GM20431 (cell line): ENCODE data around the gene SHROOM3.

Experiments
- in situ Hi-C: fragments of 300-500 bp; cut with MseI, MboI; formaldehyde crosslinking; loops from one replicate; pipeline ENCODE4 v1.15.0; 2020; ENCODE audit warnings: low sequenced_read_pairs; ENCODE audit not compliant: unreplicated experiment

The SHROOM3 gene

DNA sequence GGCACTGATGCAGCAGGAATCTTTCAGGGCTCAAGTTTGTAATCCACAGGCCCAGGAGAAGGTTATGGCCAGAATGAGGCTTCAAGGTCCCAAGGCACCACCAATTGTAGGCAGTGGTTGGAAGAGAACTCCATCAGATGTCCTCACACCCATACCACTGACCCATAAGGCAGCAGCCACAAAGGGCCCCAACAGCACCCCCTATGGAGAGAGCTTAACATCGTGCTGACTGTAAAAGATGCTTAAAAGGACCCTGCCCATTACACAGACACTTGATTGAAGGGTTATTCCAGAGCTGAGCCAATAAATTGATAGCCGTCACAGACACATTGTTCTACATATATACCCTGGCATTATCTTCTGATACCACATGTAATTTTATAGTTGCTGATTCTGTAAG lies 349.2 kb downstream of the SHROOM3 start:
- in situ Hi-C loops, result no loop called here

DNA sequence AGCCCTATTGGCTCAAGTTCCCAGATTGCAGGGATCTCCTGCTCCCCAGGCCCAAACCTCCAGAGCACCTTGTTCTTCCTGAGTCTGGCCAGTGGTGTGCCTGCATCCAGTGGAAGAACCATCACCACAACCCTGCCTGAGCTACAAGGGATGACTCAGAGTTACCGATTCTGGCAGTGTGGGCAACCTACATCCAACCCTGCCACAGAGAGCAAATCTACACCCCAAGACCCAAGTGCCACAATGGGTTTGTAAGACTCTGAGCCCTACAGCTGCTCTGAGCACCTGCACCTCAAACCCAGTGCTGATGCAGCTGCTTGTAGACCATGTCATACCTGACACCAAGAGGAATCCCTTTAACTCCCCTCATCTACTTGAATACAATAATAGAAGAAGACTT lies 352.9 kb downstream of the SHROOM3 start:
- in situ Hi-C loops, result no loop called here

DNA sequence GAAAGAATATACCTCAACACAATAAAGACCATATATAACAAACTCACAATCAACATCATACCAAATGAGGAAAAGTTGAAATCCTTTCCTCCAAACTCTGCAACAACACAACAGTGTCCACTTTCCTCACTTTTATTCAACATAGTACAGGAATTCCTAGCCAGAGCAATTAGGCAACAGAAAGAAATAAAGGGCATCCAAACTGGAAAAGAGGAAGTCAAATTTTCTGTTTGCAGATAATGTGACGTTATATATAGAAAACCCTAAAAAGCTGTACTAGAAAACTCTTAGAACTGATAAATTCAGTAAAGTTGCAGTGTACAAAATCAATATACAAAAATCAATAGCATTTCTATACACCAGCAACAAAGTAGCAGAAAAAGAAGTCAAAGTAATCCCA lies 355.3 kb downstream of the SHROOM3 start:
- in situ Hi-C loops, result no loop called here

DNA sequence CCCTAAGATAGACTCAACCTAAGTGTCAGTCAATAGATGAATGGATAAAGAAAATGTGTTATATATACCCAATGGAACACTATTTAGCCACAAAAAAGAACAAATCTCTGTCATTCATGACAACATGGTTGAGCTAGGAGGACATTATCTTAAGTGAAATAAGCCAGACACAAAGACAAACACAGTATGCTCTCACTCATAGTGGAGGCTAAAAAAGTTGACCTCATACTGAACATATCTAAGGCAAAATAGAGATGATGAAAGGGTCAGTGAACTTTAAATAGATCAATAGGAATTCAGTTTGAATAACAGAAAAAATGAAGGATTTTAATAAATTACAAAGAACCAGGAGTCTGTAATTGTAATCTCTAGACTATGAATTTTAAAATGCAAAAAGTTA lies 356.4 kb downstream of the SHROOM3 start:
- in situ Hi-C loops, result no loop called here

DNA sequence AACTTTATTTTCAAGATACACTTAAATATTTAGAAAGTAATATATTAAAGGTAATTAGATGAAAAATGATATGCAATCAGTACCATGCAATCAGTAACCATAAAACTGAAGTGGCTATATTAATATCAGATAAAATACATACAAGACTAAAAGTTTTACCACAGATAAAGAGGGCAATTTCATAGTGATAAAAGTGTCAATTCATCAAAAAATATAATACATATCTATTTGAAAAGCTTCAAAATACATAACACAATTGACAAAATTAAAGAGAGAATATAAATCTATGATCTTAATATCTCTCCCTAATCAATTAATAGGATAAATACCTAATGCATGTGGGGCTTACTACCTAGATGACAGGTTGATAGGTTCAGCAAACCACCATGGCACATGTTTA lies 357.4 kb downstream of the SHROOM3 start:
- in situ Hi-C loops, result no loop called here

DNA sequence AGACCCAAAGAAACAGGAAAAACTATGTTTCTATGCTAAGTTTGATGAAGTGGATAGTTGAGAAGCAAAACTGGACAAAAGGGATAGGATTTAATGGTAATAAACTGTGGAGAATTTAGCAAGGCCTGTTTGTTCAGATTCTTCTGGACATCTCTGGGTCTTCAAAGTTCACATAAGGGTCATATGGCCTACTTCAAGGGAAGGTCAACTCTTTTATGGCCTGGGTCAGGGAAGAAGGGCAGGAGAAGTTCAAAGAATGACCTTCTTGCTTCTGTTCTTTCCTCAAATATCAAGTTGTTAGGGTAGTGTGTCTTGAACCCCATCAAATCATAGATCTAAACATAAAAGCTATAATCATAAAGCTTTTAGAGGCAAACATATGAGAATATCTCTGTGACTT lies 360.2 kb downstream of the SHROOM3 start:
- in situ Hi-C loops, result no loop called here

DNA sequence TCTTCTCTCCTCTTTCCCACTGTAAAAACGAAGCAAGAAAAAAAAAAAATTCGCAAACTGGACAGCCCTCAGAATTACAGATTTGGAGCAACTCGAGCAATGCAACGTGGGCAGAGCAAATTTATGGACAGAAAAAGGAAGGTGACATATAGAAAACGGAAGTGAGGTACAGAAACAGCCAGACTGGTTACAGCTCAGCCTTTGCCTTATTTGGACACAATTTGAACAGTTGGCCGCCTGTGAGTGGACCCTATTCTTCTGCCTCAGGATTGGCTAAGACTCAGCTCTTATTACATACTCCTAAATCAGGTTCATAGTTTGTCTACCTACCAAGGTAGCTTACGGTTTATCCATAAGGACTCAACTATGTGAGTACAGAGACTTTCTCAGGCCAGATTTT lies 364.1 kb downstream of the SHROOM3 start:
- in situ Hi-C loops, result no loop called here

DNA sequence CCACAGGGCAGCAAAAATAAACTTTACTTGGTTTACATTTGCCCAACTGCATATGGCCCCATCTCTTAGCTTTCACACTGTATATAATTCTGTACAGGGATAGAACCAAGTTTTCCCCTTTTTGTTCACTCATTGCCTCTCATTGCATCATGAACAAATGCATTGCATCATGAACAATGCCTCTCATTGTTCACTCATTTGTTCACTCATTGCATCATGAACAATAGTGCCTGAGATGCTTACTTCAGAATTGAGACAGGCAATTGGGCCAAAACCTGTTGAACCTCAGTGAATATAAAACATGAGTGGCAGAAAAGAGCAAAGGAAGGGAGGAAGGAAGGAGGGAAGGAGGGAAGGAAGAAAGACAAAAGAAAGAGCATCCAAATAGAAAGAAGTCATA lies 364.7 kb downstream of the SHROOM3 start:
- in situ Hi-C loops, result no loop called here

DNA sequence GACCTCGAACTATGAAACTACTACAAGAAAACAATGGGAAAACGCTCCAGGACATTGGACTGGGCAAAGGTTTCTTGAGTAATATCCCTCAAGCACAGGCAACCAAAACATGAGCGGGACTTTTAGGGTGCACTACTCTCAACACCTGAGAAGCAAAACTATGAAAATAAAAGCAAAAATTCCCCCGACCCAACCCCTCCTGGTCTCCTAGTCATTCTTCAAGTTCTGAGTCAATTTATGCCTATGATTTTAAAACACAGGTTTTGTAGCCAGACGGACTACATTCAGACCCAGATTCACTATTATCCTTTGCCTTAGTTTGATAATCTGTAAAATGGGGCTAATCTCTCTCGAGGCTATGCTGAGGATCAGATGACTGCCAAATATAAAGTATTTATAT lies 365.9 kb downstream of the SHROOM3 start:
- in situ Hi-C loops, result no loop called here

DNA sequence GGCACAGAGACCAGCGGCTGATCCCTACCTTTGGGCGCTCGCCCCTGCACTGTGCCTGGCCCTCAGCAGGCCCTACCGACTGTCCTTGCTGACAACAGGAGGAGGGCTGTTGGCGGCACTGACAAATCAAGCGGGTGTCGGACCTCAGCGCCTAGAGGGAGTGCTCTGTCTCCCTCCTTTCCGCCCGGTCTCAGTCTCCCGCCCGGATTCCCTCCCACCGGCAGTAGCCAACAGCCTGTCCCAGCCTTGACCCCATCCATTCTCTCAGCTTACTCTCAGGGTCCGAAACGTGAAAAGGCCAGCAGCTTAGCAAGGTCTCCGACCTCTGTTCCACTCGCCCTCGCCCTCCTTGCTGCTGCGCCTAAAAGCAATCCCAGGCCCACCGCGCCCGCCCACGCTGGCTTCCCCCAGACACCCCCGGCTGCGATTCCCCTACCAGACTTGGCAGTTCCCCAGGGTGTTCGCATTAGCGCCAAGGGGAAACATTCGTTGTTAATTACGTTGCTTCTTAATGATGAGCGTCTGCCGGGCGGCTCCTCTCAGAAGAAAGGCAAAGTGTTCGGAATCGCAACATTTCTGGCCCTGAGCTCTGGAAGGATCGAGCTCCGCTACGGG lies 366.7 kb downstream of the SHROOM3 start:
- in situ Hi-C loops, result no loop called here

DNA sequence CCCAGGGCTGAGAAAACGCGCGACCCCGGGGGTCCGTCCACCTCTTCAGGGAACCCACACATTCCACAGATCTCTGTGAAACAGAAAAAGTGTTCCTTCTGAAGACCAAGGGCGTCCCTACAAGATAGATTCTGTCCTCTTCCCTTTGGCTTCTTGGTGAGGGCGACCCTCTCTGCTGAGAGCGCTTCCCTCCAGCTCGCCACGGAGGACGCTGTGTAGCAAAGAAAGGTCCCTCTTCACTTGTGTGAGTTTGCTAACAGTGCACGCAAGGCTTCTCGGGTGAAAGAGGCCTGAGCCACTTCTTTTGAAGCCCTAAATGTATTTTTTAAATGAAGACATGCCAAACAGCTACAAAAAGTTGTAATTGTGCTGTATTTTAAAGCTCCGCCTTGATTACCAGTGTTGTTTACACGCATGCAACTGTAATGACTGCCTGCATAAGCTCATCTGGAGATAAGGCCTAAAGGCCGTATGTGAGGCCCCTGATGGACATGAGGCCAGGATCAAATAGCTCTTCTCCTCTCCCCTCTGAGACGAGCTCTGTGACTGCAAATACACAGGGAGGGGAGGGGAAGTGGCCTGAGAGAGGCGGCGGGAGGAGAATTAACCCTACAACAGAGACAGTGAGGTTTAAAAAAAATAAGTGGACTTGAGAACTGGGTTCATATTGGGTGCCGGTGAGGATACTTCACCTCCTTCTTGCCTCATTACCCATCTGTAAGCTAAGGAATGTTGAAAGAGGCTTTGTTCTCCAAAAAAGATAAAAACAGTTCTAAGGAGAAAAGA lies 367.4 kb downstream of the SHROOM3 start:
- in situ Hi-C loops, result no loop called here

DNA sequence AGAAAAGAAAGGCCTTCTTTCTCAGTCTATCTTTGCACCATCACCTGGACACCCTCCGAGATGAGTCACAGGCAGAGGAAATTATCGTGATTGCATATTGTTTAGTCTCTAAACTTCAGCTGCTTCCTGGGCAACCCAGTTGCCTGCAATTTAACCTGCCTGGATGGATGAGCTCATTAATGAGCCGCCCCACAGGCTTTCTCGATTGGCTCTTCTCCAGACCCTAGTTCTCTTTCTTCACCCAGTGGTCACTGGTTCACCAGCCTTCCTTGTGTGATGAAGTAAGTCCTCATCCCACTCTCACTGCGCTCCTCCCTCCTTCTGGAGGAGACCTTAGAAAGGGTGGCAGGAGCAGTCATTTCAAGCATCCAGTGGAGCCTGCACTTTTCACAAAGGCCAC lies 368.5 kb downstream of the SHROOM3 start:
- in situ Hi-C loops, result no loop called here

DNA sequence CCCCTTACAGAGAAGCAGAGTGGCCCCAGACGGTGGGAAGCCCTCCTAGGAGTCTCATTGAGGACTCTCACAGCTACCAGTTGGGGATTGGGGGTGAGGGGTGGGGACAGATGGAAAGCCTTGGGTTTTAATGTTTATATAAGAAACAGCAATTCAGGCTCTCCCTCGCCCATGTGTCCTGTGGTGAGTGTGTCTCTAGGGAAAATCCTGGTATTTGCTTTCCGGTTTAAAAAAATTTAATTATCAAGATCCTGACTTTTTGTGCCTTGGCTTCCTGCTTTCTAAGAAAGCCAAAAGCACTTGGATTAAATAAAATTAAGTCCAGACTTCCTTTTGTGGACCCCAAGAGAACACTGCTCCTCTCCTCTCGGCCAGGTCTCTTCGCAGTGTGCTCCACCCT lies 369.1 kb downstream of the SHROOM3 start:
- in situ Hi-C loops, result no loop called here

DNA sequence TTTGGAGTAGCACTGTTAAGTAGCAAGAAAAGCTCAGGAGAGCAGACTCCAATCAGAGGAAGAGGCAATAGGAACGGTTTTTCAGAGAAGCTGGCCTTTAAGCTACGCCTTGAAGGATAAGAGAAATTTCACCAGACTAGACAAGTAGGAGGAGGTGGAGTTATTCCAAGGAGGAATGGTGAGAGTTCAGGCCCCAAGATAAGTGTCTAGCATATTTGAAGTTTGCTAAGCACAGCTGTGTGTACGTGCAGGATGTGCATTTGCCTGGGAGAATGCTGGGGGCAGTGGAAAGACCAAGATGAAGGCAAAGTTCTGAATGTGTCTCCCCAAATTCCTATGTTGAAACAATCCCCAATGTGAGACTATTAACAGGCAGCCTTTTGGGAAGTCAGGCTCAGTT lies 371.3 kb downstream of the SHROOM3 start:
- in situ Hi-C loops, result no loop called here

DNA sequence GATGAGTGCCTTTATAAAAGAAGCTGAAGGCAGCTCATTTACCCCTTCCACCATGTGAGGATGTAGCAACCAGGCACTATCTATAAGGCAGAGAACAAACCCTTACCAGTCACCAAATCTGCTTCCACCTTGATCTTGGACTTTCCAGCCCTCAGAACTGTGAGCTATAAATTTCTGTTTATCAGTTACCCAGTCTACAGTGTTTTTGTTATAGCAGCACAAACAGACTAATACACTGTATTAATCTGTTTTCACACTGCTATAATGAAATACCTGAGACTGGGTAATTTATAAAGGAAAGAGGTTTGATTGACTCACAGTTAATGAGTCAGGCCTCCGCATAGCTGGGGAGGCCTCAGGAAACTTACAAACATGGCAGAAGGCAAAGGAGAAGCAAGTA lies 371.7 kb downstream of the SHROOM3 start:
- in situ Hi-C loops, result no loop called here

DNA sequence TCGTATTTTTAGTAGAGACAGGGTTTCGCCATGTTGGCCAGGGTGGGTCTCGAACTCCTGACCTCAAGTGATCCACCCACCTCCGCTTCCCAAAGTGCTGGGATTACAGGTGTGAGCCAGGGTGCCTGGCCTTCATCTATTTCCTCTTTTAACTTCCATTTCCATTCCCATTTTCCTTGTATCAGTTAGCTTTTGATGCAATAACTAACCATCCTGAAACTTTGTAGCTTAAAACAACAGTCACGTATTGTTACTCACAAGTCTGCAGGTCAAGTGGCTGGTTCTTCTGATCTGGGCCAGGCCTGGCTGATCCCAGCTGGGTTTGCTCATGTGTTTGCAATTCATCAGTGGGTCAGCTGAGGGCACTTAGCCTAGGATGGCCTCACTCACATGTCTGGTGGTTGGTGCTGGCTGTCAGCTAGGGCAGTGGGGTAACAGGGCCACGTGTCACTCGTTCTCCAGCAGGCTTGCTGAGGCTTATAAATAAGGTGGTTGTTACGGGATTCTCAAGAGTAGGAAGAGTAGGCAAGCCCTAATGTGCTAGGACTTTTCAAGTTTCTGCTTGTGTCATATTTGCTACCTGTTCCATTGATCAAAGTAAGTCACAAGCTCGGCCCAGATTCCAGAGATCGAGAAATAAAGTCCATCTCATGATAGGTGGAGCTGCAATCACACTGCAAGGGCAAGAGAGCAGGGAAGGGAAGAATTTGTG lies 374.7 kb downstream of the SHROOM3 start:
- in situ Hi-C loops, result no loop called here

DNA sequence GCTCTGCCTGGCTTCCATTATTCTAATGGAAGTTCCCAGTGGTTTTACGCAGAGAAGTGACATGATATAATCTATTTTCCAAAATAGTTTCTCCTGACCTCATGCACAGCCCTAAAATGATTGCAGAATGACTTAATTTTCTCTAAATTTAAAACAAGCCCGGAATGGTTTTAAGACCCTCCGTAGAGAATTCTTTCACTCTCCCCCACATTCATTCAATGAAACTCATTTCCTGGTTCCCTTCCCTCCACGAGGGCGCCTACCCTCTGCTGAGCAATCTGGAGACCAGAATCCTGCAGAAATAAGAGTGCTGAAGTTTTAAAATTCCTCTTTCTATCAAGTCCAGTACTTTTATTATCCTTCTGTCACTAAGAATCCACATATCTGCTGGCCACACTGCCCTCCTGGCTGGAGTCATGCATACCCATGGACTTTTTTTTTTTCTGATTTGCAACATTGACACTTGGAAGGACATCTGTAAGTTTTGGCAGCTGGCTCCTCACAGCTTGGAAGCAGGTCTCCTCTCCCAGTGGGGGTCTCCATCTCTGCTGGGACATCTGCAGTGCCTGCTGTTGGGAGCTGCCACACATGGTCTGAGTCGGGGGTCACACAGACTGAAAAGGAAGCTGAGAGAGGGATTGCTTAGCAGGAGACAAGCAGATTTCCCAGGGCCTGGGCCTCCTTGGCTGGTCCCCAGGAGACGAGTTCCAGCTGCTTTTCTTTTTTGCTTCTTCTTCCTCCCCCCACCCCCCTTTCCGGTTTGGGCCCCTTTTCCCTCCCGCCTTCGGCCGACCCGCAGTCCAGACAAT lies 376.8 kb downstream of the SHROOM3 start:
- in situ Hi-C loops, result no loop called here

DNA sequence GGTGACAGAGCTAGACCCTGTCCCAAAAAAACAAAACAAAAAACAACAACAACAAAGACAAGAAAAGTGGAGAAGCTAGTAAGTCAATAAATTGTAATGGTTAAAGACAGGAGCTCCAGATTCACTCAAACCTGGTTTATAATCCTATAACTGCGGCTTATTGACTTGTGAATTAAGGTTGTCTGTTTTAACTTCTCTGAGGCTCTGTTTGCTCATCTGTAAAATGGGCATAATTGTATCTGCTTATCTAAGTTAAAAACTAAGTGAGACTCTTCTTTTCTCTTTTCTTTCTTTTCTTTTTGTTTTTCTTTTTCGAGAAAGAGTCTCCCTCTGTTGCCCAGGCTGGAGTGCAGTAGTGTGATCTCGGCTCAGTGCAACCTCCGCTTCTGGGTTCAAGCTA lies 378.0 kb downstream of the SHROOM3 start:
- in situ Hi-C loops, result no loop called here

DNA sequence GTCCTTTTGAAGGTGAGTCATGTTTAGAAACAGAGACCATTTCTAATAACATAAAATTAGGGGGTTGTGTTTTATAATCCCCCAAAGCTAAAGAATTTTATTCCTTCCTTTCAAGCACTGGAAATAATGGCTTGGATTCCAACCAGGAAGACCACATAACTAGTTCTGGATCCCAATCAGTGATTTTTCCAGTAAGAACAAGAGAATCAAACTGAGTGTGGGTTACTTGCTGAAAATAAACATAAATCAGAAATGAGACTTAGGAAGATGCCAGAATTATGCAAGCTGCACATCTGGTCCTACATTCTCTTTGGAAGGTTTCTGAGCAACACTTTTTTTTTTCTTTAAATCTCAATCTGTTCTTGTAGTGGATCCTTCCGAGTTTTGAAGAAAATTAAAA lies 386.6 kb downstream of the SHROOM3 start:
- in situ Hi-C loops, result no loop called here

DNA sequence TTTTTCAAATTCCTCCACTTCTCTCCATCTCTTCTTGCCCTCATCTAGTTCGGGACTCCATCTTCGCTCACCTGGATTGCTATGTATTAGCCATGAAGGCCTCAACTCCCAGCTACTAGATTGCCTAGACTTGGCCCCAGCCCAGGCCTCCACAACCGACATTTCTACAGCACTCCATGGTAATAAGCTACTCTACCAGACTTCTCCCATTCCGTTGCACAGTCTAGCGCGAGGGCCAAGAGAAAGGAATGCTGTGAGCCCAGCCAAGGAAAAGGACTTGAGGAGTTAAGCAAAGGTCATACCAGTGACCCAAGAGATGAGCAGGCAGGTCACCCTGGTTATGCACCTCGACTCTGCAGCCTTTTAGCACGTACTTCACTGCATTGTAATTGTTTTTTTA lies 387.3 kb downstream of the SHROOM3 start:
- in situ Hi-C loops, result no loop called here

DNA sequence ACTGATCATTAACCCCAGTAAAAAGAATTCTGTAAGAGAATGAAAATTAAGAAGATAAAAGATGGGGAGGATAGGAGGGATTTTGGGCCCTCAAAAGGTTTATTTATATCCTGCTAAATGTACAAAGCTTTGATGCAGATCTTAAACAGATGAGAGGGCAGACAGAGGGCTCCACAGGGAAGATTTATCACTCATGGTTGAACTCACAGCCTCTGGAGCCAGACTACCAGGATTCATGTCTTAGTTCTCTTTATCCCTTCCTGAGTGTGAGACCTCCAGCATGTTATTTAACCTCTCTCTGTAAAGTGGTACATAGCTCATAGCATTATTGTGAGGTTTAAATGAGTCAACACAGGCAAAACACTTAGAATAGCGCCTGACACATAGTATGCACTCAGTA lies 388.5 kb downstream of the SHROOM3 start:
- in situ Hi-C loops, result no loop called here
